T1000 (cell line): ENCODE measurements around the gene SCARB1.

Experiments
- DNase-seq: peaks from one replicate; lab custom pipeline; 2025; ENCODE audit warnings: mixed read lengths; lab: John Stamatoyannopoulos, UW

The SCARB1 gene

GRCh38 chr12:124821252-124822200 lies 42.1 kb downstream of the SCARB1 start:
- no peak for DNase-seq

GRCh38 chr12:124820199-124820598 lies 43.5 kb downstream of the SCARB1 start:
- no peak for DNase-seq

GRCh38 chr12:124819525-124819924 lies 44.1 kb downstream of the SCARB1 start:
- no peak for DNase-seq

- no peak for DNase-seq
Measured at GRCh38 chr12:124819080-124819479, 44.6 kb downstream of the SCARB1 start.

- DNase-seq = no peak
Measured at GRCh38 chr12:124817076-124818000, 46.3 kb downstream of the SCARB1 start.

GRCh38 chr12:124816295-124816854 lies 47.3 kb downstream of the SCARB1 start:
- no peak for DNase-seq

GRCh38 chr12:124814741-124815613 lies 48.7 kb downstream of the SCARB1 start:
- DNase-seq = no peak

GRCh38 chr12:124813782-124814181 lies 49.9 kb downstream of the SCARB1 start:
- no peak for DNase-seq

GRCh38 chr12:124812979-124813378 lies 50.7 kb downstream of the SCARB1 start:
- DNase-seq = no peak

GRCh38 chr12:124812356-124812755 lies 51.3 kb downstream of the SCARB1 start:
- no peak for DNase-seq

- no peak for DNase-seq
Measured at GRCh38 chr12:124811633-124812032, 52.0 kb downstream of the SCARB1 start.

GRCh38 chr12:124809878-124810277 lies 53.8 kb downstream of the SCARB1 start:
- DNase-seq = no peak

- no peak for DNase-seq
Measured at GRCh38 chr12:124809391-124809790, 54.3 kb downstream of the SCARB1 start.

- no peak for DNase-seq
Measured at GRCh38 chr12:124808272-124808671, 55.4 kb downstream of the SCARB1 start.

- no peak for DNase-seq
Measured at GRCh38 chr12:124805876-124806668, 57.6 kb downstream of the SCARB1 start.

- no peak for DNase-seq
Measured at GRCh38 chr12:124805050-124805449, 58.6 kb downstream of the SCARB1 start.

- no peak for DNase-seq
Measured at GRCh38 chr12:124804011-124804621, 59.5 kb downstream of the SCARB1 start.

GRCh38 chr12:124802361-124802760 lies 61.3 kb downstream of the SCARB1 start:
- DNase-seq = no peak

- no peak for DNase-seq
Measured at GRCh38 chr12:124800506-124800905, 63.2 kb downstream of the SCARB1 start.

- no peak for DNase-seq
Measured at GRCh38 chr12:124797321-124797720, 66.3 kb downstream of the SCARB1 start.
